SK-N-SH (cell line): ENCODE results near the gene NLGN1. TPM values are rescaled to one million over a fixed set of nuclear protein-coding genes. Genes with fewer than 3 reads are reported as not detected.

Source experiments
- CTCF ChIA-PET: fragments of 300-600, 350-600 bp; formaldehyde crosslinking; extraction: SDS; loops from one replicate; lab custom pipeline; 2021; lab: Yijun Ruan, JAX
- POLR2A ChIA-PET: fragments of 350-600 bp; sonication (Branson Sonifier 250); formaldehyde crosslinking; extraction: SDS; loops from one replicate; lab custom pipeline; 2020; ENCODE audit warnings: antibody characterized with exemption, inconsistent platforms; lab: Yijun Ruan, JAX
- DNase-seq: peaks from one replicate; pipeline ENCODE4 v3.0.0; 2012
- H2AFZ ChIP-seq: fragments of 200-600 bp; sonication (generic); 2 replicates; pipeline ENCODE4 v1.8.1; 2016; ENCODE audit warnings: antibody characterized with exemption, mild to moderate bottlenecking, low read depth
- H3F3A ChIP-seq: fragments of 200-600 bp; sonication (generic); replicated peaks from 2 replicates; pipeline ENCODE3; 2016; ENCODE audit warnings: antibody characterized with exemption, mild to moderate bottlenecking; ENCODE audit not compliant: insufficient read depth
- H3K27ac ChIP-seq, 2 experiments: fragments of 200-500 bp in 1 of 2; fragments of 200-600 bp in 1 of 2; sonication (Bioruptor generic) in 1 of 2; sonication (generic), shearing (Covaris generic) in 1 of 2; 2 replicates each; pipeline versions ENCODE4 v1.5.1 to v1.6.1; 2014 to 2016; ENCODE audit warnings: low read depth in 2 of 2, inconsistent platforms in 1 of 2, low read length in 1 of 2, mild to moderate bottlenecking in 1 of 2, mixed read lengths in 1 of 2
- H3K27me3 ChIP-seq: fragments of 200-600 bp; sonication (generic), shearing (Covaris generic); 2 replicates; pipeline ENCODE4 v1.6.1; 2016; ENCODE audit warnings: mixed run types; ENCODE audit not compliant: insufficient read depth
- H3K36me3 ChIP-seq, 2 experiments: fragments of 200-500 bp in 1 of 2; fragments of 200-600 bp in 1 of 2; sonication (Bioruptor generic) in 1 of 2; sonication (generic) in 1 of 2; replicated peaks in 1 of 2; 2 replicates each; pipeline versions ENCODE3 to v1.5.1; 2014 to 2016; ENCODE audit warnings: low read length in 1 of 2, mild to moderate bottlenecking in 1 of 2; ENCODE audit not compliant: insufficient read depth in 2 of 2, control insufficient read depth in 1 of 2
- H3K4me1 ChIP-seq, 2 experiments: fragments of 200-500 bp in 1 of 2; fragments of 200-600 bp in 1 of 2; sonication (Bioruptor generic) in 1 of 2; sonication (generic), shearing (Covaris generic) in 1 of 2; 2 replicates each; pipeline versions ENCODE4 v1.5.1 to v1.6.1; 2014 to 2016; ENCODE audit warnings: low read depth in 1 of 2, low read length in 1 of 2, mixed run types in 1 of 2; ENCODE audit not compliant: insufficient read depth in 2 of 2, control insufficient read depth in 1 of 2
- H3K4me2 ChIP-seq: fragments of 200-600 bp; sonication (generic), shearing (Covaris generic); 2 replicates; pipeline ENCODE4 v1.6.1; 2017; ENCODE audit warnings: mixed run types
- H3K4me3 ChIP-seq, 2 experiments: fragments of 200-500 bp in 1 of 2; fragments of 200-600 bp in 1 of 2; sonication (Bioruptor generic) in 1 of 2; sonication (generic), shearing (Covaris generic) in 1 of 2; 2 replicates each; pipeline versions ENCODE4 v1.5.1 to v1.8.1; 2014 to 2016; ENCODE audit warnings: low read depth in 2 of 2, inconsistent platforms in 1 of 2, low read length in 1 of 2, mild to moderate bottlenecking in 1 of 2, mixed read lengths in 1 of 2, moderate library complexity in 1 of 2
- H3K79me2 ChIP-seq: fragments of 200-600 bp; sonication (generic); 2 replicates; pipeline ENCODE4 v1.8.1; 2017; ENCODE audit warnings: mild to moderate bottlenecking; ENCODE audit not compliant: insufficient read depth
- H3K9ac ChIP-seq: fragments of 200-600 bp; sonication (generic); 2 replicates; pipeline ENCODE4 v1.6.1; 2017; ENCODE audit warnings: mixed run types
- H3K9me2 ChIP-seq: fragments of 200-600 bp; sonication (generic); 2 replicates; pipeline ENCODE4 v1.6.1; 2017; ENCODE audit warnings: mixed run types
- H3K9me3 ChIP-seq: fragments of 200-600 bp; sonication (generic); 2 replicates; pipeline ENCODE4 v1.6.1; 2017; ENCODE audit warnings: mixed run types, mild to moderate bottlenecking, moderate library complexity
- H4K20me1 ChIP-seq: fragments of 200-600 bp; sonication (generic); 2 replicates; pipeline ENCODE4 v1.6.1; 2017; ENCODE audit warnings: mild to moderate bottlenecking, mixed run types; ENCODE audit not compliant: insufficient read depth
- CTCF ChIP-seq: fragments of 200-600 bp; sonication (generic); IDR thresholded peaks from 2 replicates; pipeline ENCODE4 v1.6.1; 2017; ENCODE audit warnings: antibody characterized with exemption, mild to moderate bottlenecking, moderate library complexity
- EP300 ChIP-seq, 2 experiments: IDR thresholded peaks; 2 replicates each; pipeline versions ENCODE4 v1.4.0 to v1.6.1; 2012; ENCODE audit warnings: borderline replicate concordance in 1 of 2, low read depth in 1 of 2, low read length in 1 of 2
- FOXJ3 ChIP-seq: sonication (generic); formaldehyde crosslinking; IDR thresholded peaks from 2 replicates; pipeline ENCODE4 v1.5.1; 2020; ENCODE audit warnings: mild to moderate bottlenecking, missing genetic modification reagents
- FOXM1 ChIP-seq: IDR thresholded peaks from 2 replicates; pipeline ENCODE4 v1.4.0; 2012; ENCODE audit warnings: low read depth, mild to moderate bottlenecking
- JUND ChIP-seq: IDR thresholded peaks from 2 replicates; pipeline ENCODE4 v1.4.0; 2012
- NRF1 ChIP-seq: IDR thresholded peaks from 2 replicates; pipeline ENCODE4 v1.6.1; 2012; ENCODE audit warnings: low read depth, mild to moderate bottlenecking, low read length
- PBX3 ChIP-seq: IDR thresholded peaks from 2 replicates; pipeline ENCODE4; 2012
- POLR2AphosphoS5 ChIP-seq: IDR thresholded peaks from 2 replicates; pipeline ENCODE4 v1.6.1; 2012; ENCODE audit warnings: low read depth, low read length
- RCOR1 ChIP-seq: fragments of 150-350 bp; IDR thresholded peaks from 2 replicates; pipeline ENCODE4 v1.6.1; 2017; ENCODE audit warnings: antibody characterized with exemption, low read length
- RXRA ChIP-seq: IDR thresholded peaks from 2 replicates; pipeline ENCODE4 v1.4.0; 2012; ENCODE audit warnings: low read depth, mild to moderate bottlenecking, borderline replicate concordance
- TAF1 ChIP-seq: IDR thresholded peaks from 2 replicates; pipeline ENCODE4 v1.6.1; 2012; ENCODE audit warnings: low read depth, mild to moderate bottlenecking, low read length, moderate library complexity, borderline replicate concordance
- YY1 ChIP-seq: IDR thresholded peaks from 2 replicates; pipeline ENCODE4 v1.4.0; 2012; ENCODE audit warnings: low read depth, mild to moderate bottlenecking
- WGBS: methylation state at CpG from one replicate; pipeline ENCODE4 v1.1.6; 2017; ENCODE audit warnings: low lambda C conversion rate; 5-methylcytosine and 5-hydroxymethylcytosine counted together
- polyA plus RNA-seq, 3 experiments: library from polyadenylated mRNA; depleted of rRNA; stranded (reverse); fragments of >200 nt; gene quantifications; 2 replicates each; pipeline ENCODE4 v1.2.3, GENCODE V29; 2012
- TF ChIP-seq, protein P1 (sequence below): IDR thresholded peaks from 2 replicates; pipeline ENCODE4 v1.6.1; 2012; ENCODE audit warnings: mild to moderate bottlenecking, low read depth, low read length, moderate library complexity

NLGN1 gene
- polyA plus RNA-seq, 1 of the 3 experiments (the other 2 are of a cell fraction) = 1.5 TPM

GRCh38 chr3:173644086-173645082 lies 246.8 kb downstream of the NLGN1 start:
- H3K9me2 ChIP-seq = no peaks in the 10 kb centered on the region
- H3K27me3 ChIP-seq = no peaks in the 10 kb centered on the region
- H3K27ac ChIP-seq = no peak overlapping the region
- CTCF ChIA-PET = no interaction called here
- H3K9me3 ChIP-seq = no peaks in the 10 kb centered on the region
- no peak overlapping the region for H3K4me2 ChIP-seq
- H3K36me3 ChIP-seq = no peaks in the 10 kb centered on the region
- TF ChIP-seq FOXM1 = no peak
- no peak for TF ChIP-seq POLR2AphosphoS5
- no peak for TF ChIP-seq CTCF
- TF ChIP-seq TAF1 = no peak
- TF ChIP-seq RXRA = no peak
- no peak for TF ChIP-seq YY1
- no peak for TF ChIP-seq PBX3
- TF ChIP-seq NRF1 = no peak
- TF ChIP-seq, protein P1, sequence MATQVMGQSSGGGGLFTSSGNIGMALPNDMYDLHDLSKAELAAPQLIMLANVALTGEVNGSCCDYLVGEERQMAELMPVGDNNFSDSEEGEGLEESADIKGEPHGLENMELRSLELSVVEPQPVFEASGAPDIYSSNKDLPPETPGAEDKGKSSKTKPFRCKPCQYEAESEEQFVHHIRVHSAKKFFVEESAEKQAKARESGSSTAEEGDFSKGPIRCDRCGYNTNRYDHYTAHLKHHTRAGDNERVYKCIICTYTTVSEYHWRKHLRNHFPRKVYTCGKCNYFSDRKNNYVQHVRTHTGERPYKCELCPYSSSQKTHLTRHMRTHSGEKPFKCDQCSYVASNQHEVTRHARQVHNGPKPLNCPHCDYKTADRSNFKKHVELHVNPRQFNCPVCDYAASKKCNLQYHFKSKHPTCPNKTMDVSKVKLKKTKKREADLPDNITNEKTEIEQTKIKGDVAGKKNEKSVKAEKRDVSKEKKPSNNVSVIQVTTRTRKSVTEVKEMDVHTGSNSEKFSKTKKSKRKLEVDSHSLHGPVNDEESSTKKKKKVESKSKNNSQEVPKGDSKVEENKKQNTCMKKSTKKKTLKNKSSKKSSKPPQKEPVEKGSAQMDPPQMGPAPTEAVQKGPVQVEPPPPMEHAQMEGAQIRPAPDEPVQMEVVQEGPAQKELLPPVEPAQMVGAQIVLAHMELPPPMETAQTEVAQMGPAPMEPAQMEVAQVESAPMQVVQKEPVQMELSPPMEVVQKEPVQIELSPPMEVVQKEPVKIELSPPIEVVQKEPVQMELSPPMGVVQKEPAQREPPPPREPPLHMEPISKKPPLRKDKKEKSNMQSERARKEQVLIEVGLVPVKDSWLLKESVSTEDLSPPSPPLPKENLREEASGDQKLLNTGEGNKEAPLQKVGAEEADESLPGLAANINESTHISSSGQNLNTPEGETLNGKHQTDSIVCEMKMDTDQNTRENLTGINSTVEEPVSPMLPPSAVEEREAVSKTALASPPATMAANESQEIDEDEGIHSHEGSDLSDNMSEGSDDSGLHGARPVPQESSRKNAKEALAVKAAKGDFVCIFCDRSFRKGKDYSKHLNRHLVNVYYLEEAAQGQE = no peak
- TF ChIP-seq RCOR1 = no peak
- TF ChIP-seq JUND = no peak
- no peak for TF ChIP-seq EP300 (IDR thresholded peaks at IDR 0.05; ENCODE audit: borderline replicate concordance in 1 of 2, low read depth in 1 of 2, low read length in 1 of 2)
- TF ChIP-seq FOXJ3 (CRISPR knock-in tag) = no peak
- TF ChIP-seq, all 33 proteins: peak for 0
- DNase-seq = no peak
- POLR2A ChIA-PET = no interaction called here
- Histone ChIP-seq H3K9ac (no peak overlapping the region), H3K4me1 (no peaks in the 10 kb centered on the region), H4K20me1 (no peaks in the 10 kb centered on the region), H3K79me2 (no peaks in the 10 kb centered on the region), H3F3A (no peaks in the 10 kb centered on the region), H3K4me3 (no peak overlapping the region), H2AFZ (no peak overlapping the region)
- 87% methylated on average over 11 of the region's 13 CpGs for WGBS
